Stimulated activated CD8-positive, alpha-beta memory T cell treated with anti-CD3 and anti-CD28 coated beads, Interleukin-2, amount 100 ng/mL, for 48 hours (primary cell): ENCODE measurements around the gene CCDC78.
A peak's percentile ranks its signal among the peaks of the same experiment; 100 is the strongest.

ENCODE experiments used
- DNase-seq, 2 donors: peaks; one replicate each; pipeline ENCODE4 v3.0.0-alpha.2; 2020; ENCODE audit warnings: low read depth in 2 of 2

The CCDC78 gene

GRCh38 chr16:739560-740458, 13.6 kb upstream of the CCDC78 start:
- no peak for DNase-seq

GRCh38 chr16:736936-737481, 10.8 kb upstream of the CCDC78 start:
- no peak for DNase-seq

- DNase-seq = peak in 1 of 2 donors; percentile 72
These were observed 9.8 kb upstream of the CCDC78 start for GRCh38 chr16:735982-736453.

- no peak for DNase-seq
These were observed 9.0 kb upstream of the CCDC78 start for GRCh38 chr16:734981-735881.

GRCh38 chr16:734208-734980, 8.2 kb upstream of the CCDC78 start:
- DNase-seq = no peak

GRCh38 chr16:733382-734207, 7.4 kb upstream of the CCDC78 start:
- no peak for DNase-seq

GRCh38 chr16:732936-733335, 6.7 kb upstream of the CCDC78 start:
- no peak for DNase-seq

- no peak for DNase-seq
These were observed 6.1 kb upstream of the CCDC78 start for GRCh38 chr16:732332-732731.

- no peak for DNase-seq
These were observed 4.6 kb upstream of the CCDC78 start for GRCh38 chr16:730666-731509.

GRCh38 chr16:729768-730665, 3.8 kb upstream of the CCDC78 start:
- no peak for DNase-seq

- no peak for DNase-seq
These were observed 2.9 kb upstream of the CCDC78 start for GRCh38 chr16:728890-729744.

GRCh38 chr16:728131-728889, 2.1 kb upstream of the CCDC78 start:
- DNase-seq = peak; percentile 64 to 66

- no peak for DNase-seq
These were observed 1.2 kb upstream of the CCDC78 start for GRCh38 chr16:727291-727977.

- DNase-seq = no peak
These were observed 130 bp downstream of the CCDC78 start for GRCh38 chr16:726188-726437.

GRCh38 chr16:725463-726187, 618 bp downstream of the CCDC78 start:
- DNase-seq = no peak

GRCh38 chr16:725041-725376, 1.2 kb downstream of the CCDC78 start:
- DNase-seq = no peak
